ENCODE measurements around the gene P2RY1.
"Not testable (repeated sequence)": the region's sequence is repeated elsewhere in the genome, so short reads cannot be mapped to it uniquely, and the experiment has no call there.

The P2RY1 gene

GRCh38 chr3:152839511-152839910 lies 4.6 kb downstream of the P2RY1 start:
- DNase-seq (ENCODE audit: low read depth) = no peak

GRCh38 chr3:152841131-152841530 lies 6.2 kb downstream of the P2RY1 start:
- no peak for DNase-seq (ENCODE audit: low read depth)

GRCh38 chr3:152842413-152842812 lies 7.5 kb downstream of the P2RY1 start:
- DNase-seq (ENCODE audit: low read depth) = no peak

- no peak for DNase-seq (ENCODE audit: low read depth)
Measured at GRCh38 chr3:152843955-152844354, 9.0 kb downstream of the P2RY1 start.

- not testable (repeated sequence) for DNase-seq (ENCODE audit: low read depth)
Measured at GRCh38 chr3:152846572-152847202, 11.8 kb downstream of the P2RY1 start.

GRCh38 chr3:152847599-152847998 lies 12.7 kb downstream of the P2RY1 start:
- DNase-seq (ENCODE audit: low read depth) = not testable (repeated sequence)

- no peak for DNase-seq (ENCODE audit: low read depth)
Measured at GRCh38 chr3:152849996-152850578, 15.2 kb downstream of the P2RY1 start.

GRCh38 chr3:152853196-152853595 lies 18.3 kb downstream of the P2RY1 start:
- DNase-seq (ENCODE audit: low read depth) = peak; percentile 24

GRCh38 chr3:152857082-152857481 lies 22.2 kb downstream of the P2RY1 start:
- DNase-seq (ENCODE audit: low read depth) = no peak

- DNase-seq (ENCODE audit: low read depth) = no peak
Measured at GRCh38 chr3:152858170-152858800, 23.4 kb downstream of the P2RY1 start.

GRCh38 chr3:152860736-152861135 lies 25.8 kb downstream of the P2RY1 start:
- DNase-seq (ENCODE audit: low read depth) = no peak

GRCh38 chr3:152865668-152866245 lies 30.8 kb downstream of the P2RY1 start:
- no peak for DNase-seq (ENCODE audit: low read depth)

- DNase-seq (ENCODE audit: low read depth) = no peak
Measured at GRCh38 chr3:152870027-152870426, 35.1 kb downstream of the P2RY1 start.

GRCh38 chr3:152873314-152873713 lies 38.4 kb downstream of the P2RY1 start:
- not testable (repeated sequence) for DNase-seq (ENCODE audit: low read depth)

- no peak for DNase-seq (ENCODE audit: low read depth)
Measured at GRCh38 chr3:152874896-152875749, 40.2 kb downstream of the P2RY1 start.

GRCh38 chr3:152879130-152879789 lies 44.3 kb downstream of the P2RY1 start:
- no peak for DNase-seq (ENCODE audit: low read depth)

GRCh38 chr3:152879790-152880174 lies 44.9 kb downstream of the P2RY1 start:
- DNase-seq (ENCODE audit: low read depth) = no peak

GRCh38 chr3:152885076-152885475 lies 50.1 kb downstream of the P2RY1 start:
- DNase-seq (ENCODE audit: low read depth) = no peak

All from iris pigment epithelial cell (primary cell).